ENCODE results near the gene SMARCA1. TPM values are rescaled to one million over a fixed set of nuclear protein-coding genes. Genes with fewer than 3 reads are reported as not detected.

SMARCA1 gene
- total RNA-seq, 4 donors from 2014 or later, result 35.4 to 114 (median 43.1) TPM

- H3K9me3 ChIP-seq, result no peaks in the 10 kb centered on the region
- no peaks in the 10 kb centered on the region for H3K4me1 ChIP-seq
- H3K27ac ChIP-seq, result no peak overlapping the region
- no peaks in the 10 kb centered on the region for H3K27me3 ChIP-seq
- no peaks in the 10 kb centered on the region for H3K36me3 ChIP-seq
- intact Hi-C loops (cut with DNase I; ENCODE audit: low total_unique reads), result no loop called here
- no peak for DNase-seq
- TF ChIP-seq, protein P1, sequence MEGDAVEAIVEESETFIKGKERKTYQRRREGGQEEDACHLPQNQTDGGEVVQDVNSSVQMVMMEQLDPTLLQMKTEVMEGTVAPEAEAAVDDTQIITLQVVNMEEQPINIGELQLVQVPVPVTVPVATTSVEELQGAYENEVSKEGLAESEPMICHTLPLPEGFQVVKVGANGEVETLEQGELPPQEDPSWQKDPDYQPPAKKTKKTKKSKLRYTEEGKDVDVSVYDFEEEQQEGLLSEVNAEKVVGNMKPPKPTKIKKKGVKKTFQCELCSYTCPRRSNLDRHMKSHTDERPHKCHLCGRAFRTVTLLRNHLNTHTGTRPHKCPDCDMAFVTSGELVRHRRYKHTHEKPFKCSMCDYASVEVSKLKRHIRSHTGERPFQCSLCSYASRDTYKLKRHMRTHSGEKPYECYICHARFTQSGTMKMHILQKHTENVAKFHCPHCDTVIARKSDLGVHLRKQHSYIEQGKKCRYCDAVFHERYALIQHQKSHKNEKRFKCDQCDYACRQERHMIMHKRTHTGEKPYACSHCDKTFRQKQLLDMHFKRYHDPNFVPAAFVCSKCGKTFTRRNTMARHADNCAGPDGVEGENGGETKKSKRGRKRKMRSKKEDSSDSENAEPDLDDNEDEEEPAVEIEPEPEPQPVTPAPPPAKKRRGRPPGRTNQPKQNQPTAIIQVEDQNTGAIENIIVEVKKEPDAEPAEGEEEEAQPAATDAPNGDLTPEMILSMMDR (IDR thresholded peaks at IDR 0.05), result no peak
- TF ChIP-seq POLR2A (IDR thresholded peaks at IDR 0.05), result no peak
- no peak overlapping the region for H3K4me3 ChIP-seq
These were observed 30.5 kb upstream of the SMARCA1 start for GRCh38 chrX:129553619-129554288.

- Histone ChIP-seq H3K27ac (no peak overlapping the region), H3K27me3 (no peaks in the 10 kb centered on the region), H3K9me3 (no peaks in the 10 kb centered on the region), H3K36me3 (no peaks in the 10 kb centered on the region), H3K4me1 (no peaks in the 10 kb centered on the region), H3K4me3 (no peak overlapping the region)
- TF ChIP-seq, protein P1 (IDR thresholded peaks at IDR 0.05), result no peak
- no peak for TF ChIP-seq POLR2A (IDR thresholded peaks at IDR 0.05)
- intact Hi-C loops (cut with DNase I; ENCODE audit: low total_unique reads), result no loop called here
- no peak for DNase-seq
These were observed 25.8 kb upstream of the SMARCA1 start for GRCh38 chrX:129549124-129549523.

GRCh38 chrX:129545408-129545807 is 22.1 kb upstream of the SMARCA1 start:
- Histone ChIP-seq H3K36me3 (no peaks in the 10 kb centered on the region), H3K27me3 (no peaks in the 10 kb centered on the region), H3K4me1 (no peaks in the 10 kb centered on the region), H3K4me3 (no peak overlapping the region), H3K9me3 (no peaks in the 10 kb centered on the region), H3K27ac (no peak overlapping the region)
- intact Hi-C loops (cut with DNase I; ENCODE audit: low total_unique reads), result no loop called here
- no peak for DNase-seq
- TF ChIP-seq, protein P1 (IDR thresholded peaks at IDR 0.05), result no peak
- no peak for TF ChIP-seq POLR2A (IDR thresholded peaks at IDR 0.05)

GRCh38 chrX:129544780-129545179 is 21.5 kb upstream of the SMARCA1 start:
- intact Hi-C loops (cut with DNase I; ENCODE audit: low total_unique reads), result no loop called here
- TF ChIP-seq, protein P1 (IDR thresholded peaks at IDR 0.05), result no peak
- TF ChIP-seq POLR2A (IDR thresholded peaks at IDR 0.05), result no peak
- Histone ChIP-seq H3K27me3 (no peaks in the 10 kb centered on the region), H3K4me1 (no peaks in the 10 kb centered on the region), H3K9me3 (no peaks in the 10 kb centered on the region), H3K4me3 (no peak overlapping the region), H3K27ac (no peak overlapping the region), H3K36me3 (no peaks in the 10 kb centered on the region)
- no peak for DNase-seq

DNA sequence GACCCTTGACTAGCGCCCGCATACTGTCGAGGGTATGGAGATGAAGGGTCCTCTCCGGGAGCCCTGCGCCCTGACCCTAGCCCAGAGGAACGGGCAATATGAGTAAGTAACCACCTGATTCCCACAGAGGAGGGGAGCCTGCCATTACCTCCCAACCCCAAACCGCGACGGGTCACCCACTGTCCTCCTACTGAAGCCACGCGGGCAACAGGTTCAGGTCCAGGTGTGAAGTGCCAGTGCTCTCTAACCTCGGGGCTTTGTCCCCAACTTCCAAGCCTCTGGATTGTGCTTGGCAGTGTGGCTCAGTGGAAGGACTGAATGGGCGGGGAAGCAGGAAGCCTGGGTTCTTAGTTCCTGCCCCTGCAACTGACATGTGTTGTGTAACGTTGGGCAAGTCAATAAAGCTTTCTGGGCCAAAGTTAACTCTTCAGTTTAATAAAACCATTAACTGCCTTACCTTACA is 17.5 kb upstream of the SMARCA1 start:
- Histone ChIP-seq H3K4me3 (peak overlapping the region; percentile 31 to 41), H3K36me3 (no peaks in the 10 kb centered on the region), H3K9me3 (no peaks in the 10 kb centered on the region), H3K4me1 (no peaks in the 10 kb centered on the region), H3K27me3 (no peaks in the 10 kb centered on the region), H3K27ac (peak overlapping the region; percentile 60 to 72)
- intact Hi-C loops (cut with DNase I; ENCODE audit: low total_unique reads), result no loop called here
- DNase-seq, result peak in 1 of 2 donors; percentile 18
- TF ChIP-seq, protein P1 (IDR thresholded peaks at IDR 0.05), result no peak
- TF ChIP-seq POLR2A (IDR thresholded peaks at IDR 0.05), result no peak

Measured in uterus (tissue), 4 donors.